COR-L47 (cell line): ENCODE results near the gene SAMHD1.
"Not testable (repeated sequence)": the region's sequence is repeated elsewhere in the genome, so short reads cannot be mapped to it uniquely, and the experiment has no call there.

Experiments
- DNase-seq: peaks from one replicate; lab custom pipeline; 2025; lab: John Stamatoyannopoulos, UW

Gene SAMHD1

GRCh38 chr20:36916199-36916598, 35.3 kb downstream of the SAMHD1 start:
- DNase-seq: no peak

GRCh38 chr20:36908603-36909002, 42.9 kb downstream of the SAMHD1 start:
- no peak for DNase-seq

- DNase-seq: not testable (repeated sequence)
Observed at GRCh38 chr20:36906086-36906485, 45.4 kb downstream of the SAMHD1 start.

DNA sequence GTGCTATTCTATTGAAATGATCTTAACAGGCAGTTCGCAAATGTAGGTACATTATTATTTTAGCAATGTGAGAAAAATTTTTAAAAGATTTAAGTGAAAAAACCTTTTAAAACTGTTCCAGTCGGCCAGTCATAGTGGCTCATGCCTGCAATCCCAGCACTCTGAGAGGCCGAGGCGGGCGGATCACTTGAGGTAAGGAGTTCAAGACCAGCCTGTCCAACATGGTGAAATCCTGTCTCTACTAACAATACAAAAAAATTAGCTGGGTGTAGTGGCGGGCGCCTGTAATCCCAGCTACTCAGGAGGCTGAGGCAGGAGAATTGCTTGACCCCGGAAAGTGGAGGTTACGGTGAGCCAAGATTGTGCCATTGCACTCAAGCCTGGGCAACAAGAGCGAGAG, 45.9 kb downstream of the SAMHD1 start:
- not testable (repeated sequence) for DNase-seq

DNA sequence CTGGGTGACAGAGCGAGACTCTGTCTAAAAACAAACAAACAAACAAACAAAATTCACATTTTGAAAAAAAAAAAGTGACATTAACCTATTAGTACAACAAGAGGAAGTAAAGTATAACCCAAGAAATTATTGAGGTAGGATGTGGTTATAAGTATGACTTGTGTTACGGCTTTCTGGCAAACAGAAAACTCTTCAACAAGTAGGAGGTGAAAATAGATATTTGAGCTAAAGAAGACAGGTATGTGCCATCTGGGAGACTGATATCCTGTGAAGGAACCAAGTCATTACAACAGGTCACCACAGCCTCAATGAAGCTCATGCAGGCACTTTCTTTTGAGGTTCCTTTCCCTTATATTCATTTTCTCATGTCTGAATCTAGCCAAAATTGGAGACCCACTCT, 46.8 kb downstream of the SAMHD1 start:
- DNase-seq: no peak

DNA sequence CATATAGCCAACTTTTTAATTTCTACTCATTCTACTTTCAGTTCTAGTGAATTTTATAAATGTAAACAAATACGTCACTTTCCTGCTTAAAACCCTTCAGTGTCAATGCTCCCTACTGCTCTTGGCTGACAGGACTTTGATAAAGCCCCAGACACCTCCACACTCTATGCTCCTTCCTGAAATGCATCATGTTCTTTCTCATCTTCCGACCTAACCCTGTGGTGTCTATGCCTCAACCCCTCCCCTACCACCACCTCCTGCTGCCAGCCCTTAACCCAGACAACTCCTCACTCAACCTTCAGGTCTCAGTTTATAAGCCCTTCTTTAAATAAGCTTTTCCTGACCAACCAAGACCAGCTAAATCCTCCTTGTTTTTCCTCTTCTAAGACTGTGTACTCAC, 56.5 kb downstream of the SAMHD1 start:
- no peak for DNase-seq

DNA sequence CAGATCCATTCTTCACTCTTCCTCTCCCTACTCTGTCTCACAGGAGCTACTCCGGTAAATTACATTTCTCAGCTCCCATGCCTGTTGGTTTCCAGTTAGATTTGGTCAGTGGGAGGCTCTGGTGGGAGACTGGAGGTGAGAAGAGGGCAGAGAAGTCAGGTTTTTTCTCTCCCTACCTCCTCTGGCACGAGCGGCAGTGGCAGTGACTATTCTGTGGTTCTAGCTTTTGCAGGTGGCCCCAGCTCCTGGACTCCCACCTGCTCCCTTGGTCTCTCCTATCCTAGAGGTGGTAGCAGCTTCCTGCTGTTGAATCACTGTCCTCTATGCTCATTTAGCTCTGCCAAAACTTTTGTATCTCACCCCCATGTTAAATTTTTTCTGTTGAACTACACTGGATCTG, 57.7 kb downstream of the SAMHD1 start:
- DNase-seq: no peak

- DNase-seq: no peak
Observed at GRCh38 chr20:36891211-36891610, 60.3 kb downstream of the SAMHD1 start.

GRCh38 chr20:36890586-36890985, 60.9 kb downstream of the SAMHD1 start:
- no peak for DNase-seq

DNA sequence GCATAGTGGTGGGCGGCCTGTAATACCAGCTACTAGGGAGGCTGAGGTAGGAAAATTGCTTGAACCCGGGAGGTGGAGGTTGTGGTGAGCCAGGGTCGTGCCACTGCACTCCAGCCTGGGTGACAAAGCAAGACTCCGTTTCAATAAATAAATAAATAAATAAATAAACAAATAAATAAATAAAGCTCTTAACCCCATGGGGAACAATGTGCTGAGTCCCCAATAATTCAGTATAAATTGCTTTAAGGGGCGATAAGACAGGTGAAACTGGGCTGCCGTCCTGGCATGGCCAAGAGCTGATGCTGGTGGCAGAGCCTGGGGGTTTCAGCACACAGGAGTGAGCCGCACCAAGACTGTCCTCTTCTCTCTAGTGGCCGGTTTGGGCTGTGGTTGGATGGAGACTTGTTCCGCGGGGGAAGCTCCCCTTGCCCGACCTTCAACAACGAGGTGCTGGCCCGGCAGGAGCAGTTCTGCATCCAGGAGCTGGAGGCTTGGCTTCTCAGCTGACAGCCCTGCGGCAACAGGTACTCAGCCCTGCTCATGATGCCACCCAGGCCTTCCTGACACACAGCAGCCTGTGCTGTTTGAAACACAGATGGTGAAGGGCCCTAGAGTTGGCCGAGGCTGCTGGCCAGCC, 62.5 kb downstream of the SAMHD1 start:
- DNase-seq: no peak

DNA sequence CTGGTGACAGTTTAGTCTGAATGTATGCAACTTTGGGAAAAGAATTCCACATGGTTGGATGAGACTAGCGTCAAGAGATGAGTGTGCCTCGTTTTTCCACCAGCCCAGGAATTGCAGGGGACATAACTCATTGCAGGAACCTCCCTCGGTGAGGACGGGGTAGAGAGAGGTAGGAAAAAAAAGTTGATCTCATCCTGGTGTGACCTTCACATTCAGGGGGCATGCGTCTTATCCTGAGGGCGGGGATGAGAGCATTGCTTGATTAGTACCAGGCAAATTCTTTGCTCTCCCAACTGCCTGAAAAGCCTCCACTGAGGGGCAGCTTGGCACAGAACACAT, 63.8 kb downstream of the SAMHD1 start:
- DNase-seq: no peak

DNA sequence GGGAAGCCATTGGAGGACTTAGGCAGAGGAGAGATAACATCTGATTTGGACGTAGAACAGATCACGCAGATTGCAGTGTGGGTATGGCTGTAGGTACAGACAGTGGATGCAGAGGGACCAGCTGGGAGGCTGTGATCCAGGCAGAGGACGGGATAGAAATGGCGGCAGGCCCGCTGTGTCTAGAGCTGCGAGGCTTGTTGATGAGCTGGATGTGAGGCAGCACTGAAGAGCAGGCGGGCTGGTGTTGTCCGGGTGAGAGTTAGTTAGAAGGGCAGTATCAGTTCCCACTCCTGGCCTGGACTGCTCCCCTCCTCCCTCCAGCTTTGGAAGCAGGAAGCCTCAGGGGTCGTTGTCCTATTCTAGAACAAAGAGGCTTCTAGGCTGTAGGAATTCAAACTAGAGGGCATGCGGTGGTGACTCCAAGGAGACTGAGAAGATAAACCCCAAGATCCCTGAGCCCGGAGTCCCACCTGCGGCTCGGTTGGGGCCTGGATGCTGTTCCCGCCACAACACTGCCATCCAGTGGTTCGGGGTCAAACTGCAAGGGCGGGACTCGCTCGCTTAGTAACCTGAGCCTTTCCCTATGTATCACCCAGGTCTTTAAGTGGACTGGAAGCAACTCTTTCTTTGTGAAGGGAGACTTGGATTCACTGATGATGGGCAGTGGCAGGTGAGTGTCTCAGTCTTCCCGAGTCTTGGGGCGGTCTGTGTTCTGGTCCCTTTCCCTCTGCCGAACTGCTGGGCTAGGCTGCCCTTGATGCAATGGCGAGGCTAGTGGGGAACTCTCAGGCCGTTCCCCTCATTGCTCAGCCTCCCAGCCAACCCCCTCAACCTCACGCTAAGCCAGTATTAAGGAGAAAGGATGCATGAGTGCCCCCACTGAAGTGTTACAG, 64.4 kb downstream of the SAMHD1 start:
- DNase-seq: peak; percentile 66

- no peak for DNase-seq
Observed at GRCh38 chr20:36885356-36885755, 66.2 kb downstream of the SAMHD1 start.

DNA sequence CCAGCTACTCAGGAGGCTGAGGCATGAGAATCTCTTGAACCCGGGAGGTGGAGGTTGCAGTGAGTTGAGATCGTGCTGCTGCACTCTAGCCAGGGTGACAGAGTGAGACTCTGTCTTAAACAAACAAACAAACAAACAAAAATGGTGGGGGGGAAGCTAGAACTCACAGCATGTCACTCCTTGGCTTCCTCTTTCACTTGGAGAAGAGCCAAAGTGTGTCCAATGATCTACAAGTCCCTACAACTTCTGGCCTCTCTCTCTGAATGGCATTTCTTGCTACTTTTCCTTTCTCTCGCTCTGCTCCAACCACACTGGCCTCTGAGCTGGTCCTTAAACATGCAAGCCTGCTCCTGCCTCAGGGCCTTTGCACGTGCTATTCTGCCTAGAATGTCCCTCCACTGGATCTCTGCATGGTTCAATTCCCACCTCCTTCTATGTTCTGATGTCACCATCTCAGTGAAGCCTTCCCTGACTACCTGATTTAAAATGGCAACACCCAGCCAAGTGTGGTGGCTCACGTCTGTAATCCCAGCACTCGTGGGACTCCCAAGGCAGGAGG, 67.5 kb downstream of the SAMHD1 start:
- no peak for DNase-seq

DNA sequence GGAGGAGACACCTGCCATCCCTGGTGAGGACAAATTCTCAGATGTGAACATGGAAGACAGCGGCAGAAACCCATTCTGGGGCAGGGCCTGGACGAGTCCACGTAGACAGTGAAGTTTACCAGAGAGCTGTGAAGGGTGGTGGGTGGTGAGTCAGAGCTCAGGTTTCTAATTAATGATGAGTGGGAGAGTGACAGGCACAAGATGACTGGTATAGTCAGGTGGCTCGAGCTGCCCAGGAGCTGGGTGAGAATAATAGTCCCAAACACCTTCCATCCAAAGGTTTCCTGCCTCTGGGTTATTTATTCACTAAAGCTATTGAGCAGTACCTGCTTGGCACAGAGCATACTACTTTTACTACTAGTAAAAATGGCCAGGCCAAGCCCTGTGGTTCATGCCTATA, 69.6 kb downstream of the SAMHD1 start:
- DNase-seq: no peak

- DNase-seq: no peak
Observed at GRCh38 chr20:36881331-36881730, 70.2 kb downstream of the SAMHD1 start.

- DNase-seq: no peak
Observed at GRCh38 chr20:36880741-36881250, 70.7 kb downstream of the SAMHD1 start.

- DNase-seq: no peak
Observed at GRCh38 chr20:36878941-36879340, 72.6 kb downstream of the SAMHD1 start.

DNA sequence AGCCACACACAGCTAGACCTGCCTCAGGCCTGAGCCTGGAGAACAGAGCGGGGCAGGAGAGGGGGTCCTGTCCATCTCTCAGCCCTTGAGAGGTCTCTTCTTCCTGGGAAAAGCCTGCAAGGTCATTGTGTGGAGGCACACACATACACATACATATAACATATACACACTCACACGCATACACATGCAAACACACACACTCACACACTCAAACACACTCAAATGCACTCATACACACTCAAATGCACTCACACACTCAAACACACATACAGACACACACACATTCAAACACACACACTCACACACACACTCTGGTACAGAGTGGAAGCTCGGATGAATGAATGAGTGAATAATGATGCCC, 75.1 kb downstream of the SAMHD1 start:
- DNase-seq: no peak

DNA sequence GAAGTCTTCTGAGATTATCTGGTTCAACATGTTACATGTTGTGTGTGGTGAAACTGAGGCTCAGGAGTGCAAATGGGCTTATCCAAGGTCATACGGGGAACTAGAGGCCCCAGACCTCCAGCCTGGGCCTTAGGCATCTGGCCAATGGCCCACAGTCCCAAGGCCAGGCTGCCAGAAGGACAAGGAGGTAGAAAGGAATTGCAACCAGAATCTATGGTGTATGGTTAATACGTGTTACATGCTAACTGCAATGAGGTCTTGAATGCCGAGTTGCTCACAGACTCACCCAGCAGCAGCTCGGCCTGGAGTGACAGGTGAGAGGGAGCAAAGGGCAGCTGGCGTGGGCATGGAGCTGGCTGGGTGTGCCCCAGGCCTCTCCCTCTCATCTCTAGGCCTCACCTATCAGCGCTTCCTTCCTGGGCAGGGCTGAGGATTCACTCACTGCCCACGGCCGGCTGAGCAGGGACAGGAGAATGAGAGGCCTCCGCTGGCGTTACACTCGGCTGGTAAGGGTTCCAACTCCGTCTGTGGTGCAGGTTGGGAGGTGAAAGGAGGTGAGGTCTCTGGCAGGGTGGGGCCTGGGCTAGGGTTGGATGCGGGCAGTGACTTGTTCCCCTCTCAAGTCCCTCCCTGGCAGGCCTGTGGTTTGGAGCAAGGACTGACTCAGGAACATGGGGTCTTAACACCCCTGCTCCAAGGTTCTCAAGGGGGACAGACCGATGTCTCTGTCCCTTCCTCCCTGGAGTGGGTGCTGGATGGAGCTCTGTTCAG, 75.6 kb downstream of the SAMHD1 start, which contains the start of gene TLDC2:
TLDC2 (plus strand) TSS at position 437 of the 771 bp plus-strand sequence; CDS start at position 474, 37 bp downstream.
- DNase-seq: no peak

- DNase-seq: not testable (repeated sequence)
Observed at GRCh38 chr20:36875093-36875492, 76.4 kb downstream of the SAMHD1 start.

- DNase-seq: no peak
Observed at GRCh38 chr20:36873498-36874189, 77.9 kb downstream of the SAMHD1 start.
